Skeletal muscle tissue (tissue), 4 donors: ENCODE results near the gene NFAM1. TPM values are rescaled to one million over a fixed set of nuclear protein-coding genes. Genes with fewer than 3 reads are reported as not detected.

Experiments
- H3K27ac ChIP-seq: one replicate; pipeline ENCODE4 v1.7.0; 2013; ENCODE audit warnings: mild to moderate bottlenecking, low read depth, low read length, inconsistent platforms
- H3K27me3 ChIP-seq, 3 donors: one replicate each; pipeline ENCODE4 v1.7.0; 2013; ENCODE audit warnings: low read length in 3 of 3; ENCODE audit not compliant: control insufficient read depth in 3 of 3, insufficient read depth in 3 of 3
- H3K36me3 ChIP-seq, 3 donors: one replicate each; pipeline ENCODE4 v1.7.0; 2013; ENCODE audit warnings: low read length in 3 of 3; ENCODE audit not compliant: control insufficient read depth in 3 of 3, insufficient read depth in 3 of 3
- H3K4me1 ChIP-seq, 3 donors: one replicate each; pipeline ENCODE4 v1.7.0; 2013; ENCODE audit warnings: low read length in 3 of 3, mild to moderate bottlenecking in 3 of 3; ENCODE audit not compliant: control insufficient read depth in 3 of 3, insufficient read depth in 3 of 3
- H3K4me3 ChIP-seq, 3 donors: one replicate each; pipeline ENCODE4 v1.7.0; 2013; ENCODE audit warnings: low read length in 3 of 3
- H3K9ac ChIP-seq, 3 donors: one replicate each; pipeline ENCODE4 v1.7.0; 2013; ENCODE audit warnings: low read length in 3 of 3, mild to moderate bottlenecking in 3 of 3, moderate library complexity in 2 of 3, low read depth in 1 of 3
- H3K9me3 ChIP-seq, 3 donors: one replicate each; pipeline ENCODE4 v1.7.0; 2013; ENCODE audit warnings: low read length in 3 of 3; ENCODE audit not compliant: control insufficient read depth in 3 of 3
- total RNA-seq: library from RNA; depleted of rRNA; stranded (reverse); fragments of >200 nt; gene quantifications from one replicate; pipeline ENCODE4 v1.2.3, GENCODE V29; 2014
- donor health status: Osteomylitis.

Gene NFAM1
- total RNA-seq, 1 donor from 2014 or later = 0.52 TPM

GRCh38 chr22:42364604-42365110, 67.5 kb downstream of the NFAM1 start:
- no peaks in the 10 kb centered on the region for H3K9me3 ChIP-seq
- H3K27ac ChIP-seq = peak overlapping the region; percentile 60
- H3K36me3 ChIP-seq = no peaks in the 10 kb centered on the region
- peaks cover 24 to 27% (median 26%) of the 10 kb centered on the region in 3 donors for H3K27me3 ChIP-seq
- no peak overlapping the region for H3K4me3 ChIP-seq
- H3K4me1 ChIP-seq = peaks cover 26 to 36% (median 31%) of the 10 kb centered on the region in 3 donors
- H3K9ac ChIP-seq = peak overlapping the region in 1 of 3 donors; percentile 33

DNA sequence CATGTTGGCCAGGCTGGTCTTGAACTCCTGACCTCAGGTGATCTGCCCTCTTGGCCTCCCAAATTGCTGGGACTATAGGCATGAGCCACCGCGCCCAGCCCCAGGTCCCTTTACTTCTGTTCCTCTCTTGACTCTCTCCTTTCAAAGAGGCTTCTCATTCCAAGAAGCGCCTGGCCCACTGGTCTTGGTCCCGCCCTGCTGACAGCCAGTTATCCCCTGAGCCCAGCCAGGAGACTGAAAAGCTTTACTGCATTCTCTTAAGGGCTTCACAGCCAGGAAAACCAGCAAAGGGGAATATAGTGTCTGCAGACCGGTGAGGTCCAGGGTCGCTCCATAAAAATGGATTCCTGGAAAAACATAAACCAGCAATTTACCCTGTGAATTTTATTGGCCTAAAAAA, 68.3 kb downstream of the NFAM1 start:
- no peaks in the 10 kb centered on the region for H3K9me3 ChIP-seq
- no peak overlapping the region for H3K9ac ChIP-seq
- H3K27ac ChIP-seq = no peak overlapping the region

GRCh38 chr22:42361523-42361922, 70.7 kb downstream of the NFAM1 start:
- peaks cover 8 to 24% (median 9%) of the 10 kb centered on the region in 3 donors for H3K27me3 ChIP-seq
- H3K4me3 ChIP-seq = no peak overlapping the region
- H3K36me3 ChIP-seq = no peaks in the 10 kb centered on the region
- H3K4me1 ChIP-seq = peaks cover 7 to 19% (median 11%) of the 10 kb centered on the region in 3 donors
- H3K9me3 ChIP-seq = no peaks in the 10 kb centered on the region
- H3K27ac ChIP-seq = no peak overlapping the region
- no peak overlapping the region for H3K9ac ChIP-seq

More for the DNA sequence above, 68.3 kb downstream of the NFAM1 start:
- Histone ChIP-seq H3K27me3 (peaks cover 26 to 27% (median 26%) of the 10 kb centered on the region in 3 donors), H3K4me3 (no peak overlapping the region), H3K36me3 (no peaks in the 10 kb centered on the region), H3K4me1 (peaks cover 21 to 30% (median 27%) of the 10 kb centered on the region in 3 donors)

DNA sequence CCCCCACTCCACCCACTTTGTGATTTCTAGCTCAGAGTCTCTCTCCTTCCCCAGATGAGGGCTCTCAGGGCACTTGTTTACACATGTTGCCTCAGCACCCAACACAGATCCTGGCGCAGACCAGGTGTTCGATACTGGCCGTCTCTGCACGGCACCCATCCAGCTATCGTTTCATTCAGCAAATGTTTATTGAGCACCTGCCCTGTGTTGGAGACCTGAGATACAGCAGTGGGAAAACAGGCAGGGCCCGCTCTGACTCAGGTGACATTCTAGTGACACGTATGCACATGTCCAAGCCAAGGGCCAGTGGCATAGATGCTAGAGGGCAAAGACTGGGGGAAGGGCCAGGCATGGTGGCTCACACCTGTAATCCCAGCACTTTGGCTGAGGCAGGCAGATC, 71.9 kb downstream of the NFAM1 start:
- H3K36me3 ChIP-seq = no peaks in the 10 kb centered on the region
- H3K27me3 ChIP-seq = peaks cover 7 to 21% (median 7%) of the 10 kb centered on the region in 3 donors
- H3K9ac ChIP-seq = no peak overlapping the region
- H3K4me1 ChIP-seq = peaks cover 4 to 10% (median 4%) of the 10 kb centered on the region in 3 donors
- H3K9me3 ChIP-seq = no peaks in the 10 kb centered on the region
- no peak overlapping the region for H3K27ac ChIP-seq
- H3K4me3 ChIP-seq = no peak overlapping the region

DNA sequence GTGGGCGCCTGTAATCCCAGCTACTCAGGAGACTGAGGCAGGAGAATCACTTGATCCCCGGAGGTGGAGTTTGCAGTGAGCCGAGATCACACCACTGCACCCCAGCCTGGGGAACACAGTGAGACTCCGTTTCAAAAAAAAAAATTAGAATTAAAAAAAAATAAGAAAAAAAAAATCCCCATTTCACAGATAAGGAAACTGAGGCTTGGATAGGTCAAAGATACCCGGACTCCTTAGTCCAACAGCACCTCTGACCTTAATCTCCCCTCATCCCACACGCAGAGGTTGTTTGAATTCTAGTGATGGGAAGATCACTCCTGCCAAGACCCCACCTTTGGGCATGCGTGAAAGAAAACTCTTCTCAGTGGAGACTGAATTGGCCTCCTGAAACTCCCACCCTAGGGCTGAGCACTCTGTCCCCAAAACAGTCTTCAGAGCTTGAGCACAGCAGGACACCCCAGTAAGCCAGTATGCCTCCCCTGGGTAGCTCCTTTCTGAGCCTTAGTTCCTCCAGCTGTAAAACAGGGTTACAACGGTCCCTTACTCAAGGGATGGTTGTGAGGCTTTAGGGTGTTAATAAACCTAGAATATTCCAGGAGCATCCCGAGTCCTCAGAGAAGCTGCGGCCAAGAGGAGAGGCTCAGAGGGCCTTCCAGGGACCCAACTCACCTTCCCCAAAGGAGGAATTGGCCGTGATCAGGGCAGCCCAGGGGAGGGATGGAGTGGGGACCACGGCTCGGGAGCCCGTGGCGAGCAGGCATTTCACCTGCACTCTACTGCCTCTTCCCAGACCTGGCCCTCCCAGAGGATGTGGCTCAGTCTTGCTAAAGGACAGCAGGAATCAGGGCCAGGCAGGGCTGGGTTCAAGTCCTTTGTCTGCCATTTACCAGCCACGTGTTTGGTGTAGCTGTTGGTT, 73.3 kb downstream of the NFAM1 start:
- Histone ChIP-seq H3K9ac (no peak overlapping the region), H3K27me3 (peaks cover 0 to 19% (median 6%) of the 10 kb centered on the region in 3 donors), H3K36me3 (no peaks in the 10 kb centered on the region), H3K27ac (no peak overlapping the region), H3K4me1 (peaks cover 0 to 8% (median 0%) of the 10 kb centered on the region in 3 donors), H3K9me3 (no peaks in the 10 kb centered on the region), H3K4me3 (no peak overlapping the region)

DNA sequence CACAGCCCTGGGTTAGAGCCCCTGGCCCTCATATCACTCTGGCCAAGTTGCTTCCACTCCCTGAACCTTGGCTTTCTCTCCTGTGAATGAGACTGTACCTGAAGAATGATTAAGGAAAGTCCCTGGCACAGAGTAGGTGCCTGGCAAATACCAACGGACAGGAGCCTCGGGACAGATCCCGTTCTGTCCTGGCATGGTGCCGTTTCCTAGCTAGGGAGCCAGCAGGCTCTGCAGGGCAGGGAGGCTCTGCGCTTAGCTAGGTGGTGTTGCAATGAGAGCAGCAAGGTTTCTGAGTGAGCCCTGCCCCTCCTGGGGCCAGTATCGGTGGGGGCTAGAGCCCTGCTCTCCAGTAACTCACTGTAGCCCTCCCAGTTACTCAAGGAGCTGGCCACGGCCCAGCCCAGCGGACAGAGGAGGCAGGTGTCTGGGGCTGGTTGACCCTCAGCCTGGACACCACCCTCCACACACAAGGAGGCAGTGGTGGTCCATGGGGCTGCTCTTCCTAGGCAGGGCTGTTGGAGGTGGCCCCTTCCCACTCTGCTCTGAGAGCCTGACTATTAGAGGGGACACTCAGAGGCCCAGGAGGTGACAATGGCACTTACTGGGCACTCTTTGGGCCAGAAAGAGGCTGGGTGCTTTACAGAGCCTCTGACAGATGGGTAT, 74.4 kb downstream of the NFAM1 start:
- peaks cover 0 to 8% (median 0%) of the 10 kb centered on the region in 3 donors for H3K4me1 ChIP-seq
- peaks cover 0 to 19% (median 6%) of the 10 kb centered on the region in 3 donors for H3K27me3 ChIP-seq
- no peaks in the 10 kb centered on the region for H3K36me3 ChIP-seq
- no peak overlapping the region for H3K4me3 ChIP-seq
- H3K9me3 ChIP-seq = no peaks in the 10 kb centered on the region
- H3K27ac ChIP-seq = no peak overlapping the region
- peak overlapping the region in 1 of 3 donors; percentile 33 for H3K9ac ChIP-seq

DNA sequence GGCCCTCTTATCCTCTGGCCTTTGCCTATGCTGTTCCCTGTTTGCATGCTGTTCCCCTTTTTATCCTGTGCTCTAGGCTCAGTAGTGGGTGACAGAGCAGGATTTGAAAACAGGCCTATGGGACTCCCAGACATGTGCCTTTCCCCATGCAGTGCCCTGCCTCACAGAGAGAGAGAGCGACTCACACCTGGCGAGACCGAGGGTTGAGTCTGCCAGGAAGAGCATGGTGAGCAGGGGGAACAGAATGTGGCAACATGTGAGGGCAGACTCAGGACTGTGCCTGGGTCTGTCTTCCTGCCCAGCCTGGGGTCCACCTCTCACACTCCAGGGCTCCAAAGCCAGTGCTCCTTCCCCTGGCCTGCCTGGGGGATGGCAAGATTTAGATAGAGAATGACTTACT, 75.0 kb downstream of the NFAM1 start:
- Histone ChIP-seq H3K9me3 (no peaks in the 10 kb centered on the region), H3K9ac (peak overlapping the region in 1 of 3 donors; percentile 33), H3K27me3 (peaks cover 0 to 15% (median 2%) of the 10 kb centered on the region in 3 donors), H3K36me3 (no peaks in the 10 kb centered on the region), H3K4me3 (no peak overlapping the region), H3K4me1 (peaks cover 0 to 8% (median 0%) of the 10 kb centered on the region in 3 donors), H3K27ac (no peak overlapping the region)

GRCh38 chr22:42356533-42356932, 75.7 kb downstream of the NFAM1 start:
- peaks cover 0 to 8% (median 0%) of the 10 kb centered on the region in 3 donors for H3K4me1 ChIP-seq
- H3K36me3 ChIP-seq = no peaks in the 10 kb centered on the region
- H3K4me3 ChIP-seq = no peak overlapping the region
- H3K27me3 ChIP-seq = peaks cover 0 to 9% (median 0%) of the 10 kb centered on the region in 3 donors
- H3K9ac ChIP-seq = no peak overlapping the region
- no peak overlapping the region for H3K27ac ChIP-seq
- H3K9me3 ChIP-seq = no peaks in the 10 kb centered on the region

DNA sequence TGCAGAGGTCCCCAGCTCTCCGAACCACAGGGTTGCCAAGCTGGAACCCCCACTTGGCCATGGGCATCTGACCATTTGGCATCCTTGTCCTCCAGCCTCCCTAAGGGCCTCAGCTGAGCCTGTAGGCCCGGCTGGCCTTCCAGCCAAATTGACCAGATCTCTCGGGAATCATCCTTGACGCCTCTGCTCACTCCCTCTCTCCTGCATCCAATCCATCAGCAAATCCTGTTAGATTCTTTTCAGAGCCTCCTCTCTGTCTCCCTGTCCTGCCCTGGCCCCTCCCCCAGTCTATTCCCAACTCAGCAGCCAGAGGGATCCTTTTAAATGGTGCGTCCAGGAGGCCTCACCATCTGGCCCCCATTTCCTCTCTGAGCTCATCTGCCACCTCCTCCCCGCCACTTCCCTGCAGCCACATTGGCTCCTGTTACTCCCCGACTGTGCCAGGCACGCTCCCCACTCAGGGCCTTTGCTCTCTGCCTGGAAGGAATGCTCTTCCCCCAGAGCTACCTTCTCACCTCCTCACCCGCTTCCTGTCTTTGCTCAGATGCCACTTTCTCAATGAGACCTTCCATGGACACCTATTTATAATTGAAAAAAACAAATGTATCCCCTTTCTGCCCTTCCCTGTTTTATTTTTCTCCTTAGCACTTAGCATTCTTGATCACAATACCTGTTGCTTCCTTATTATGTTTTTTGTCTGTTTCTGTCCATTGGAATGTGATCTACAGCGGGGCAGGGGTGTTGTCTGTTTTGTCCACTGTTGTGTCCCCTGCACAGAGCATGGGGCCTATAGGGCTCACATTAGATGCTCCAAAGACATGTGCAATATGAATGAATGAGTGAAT, 78.1 kb downstream of the NFAM1 start:
- H3K9ac ChIP-seq = no peak overlapping the region
- no peaks in the 10 kb centered on the region for H3K36me3 ChIP-seq
- no peak overlapping the region for H3K4me3 ChIP-seq
- H3K27ac ChIP-seq = no peak overlapping the region
- no peaks in the 10 kb centered on the region for H3K9me3 ChIP-seq
- peaks cover 0 to 3% (median 0%) of the 10 kb centered on the region in 3 donors for H3K27me3 ChIP-seq
- H3K4me1 ChIP-seq = peaks cover 0 to 8% (median 0%) of the 10 kb centered on the region in 3 donors
